HG02571 (cell line): ENCODE results near the gene CHST2.
"Not testable (repeated sequence)": the region's sequence is repeated elsewhere in the genome, so short reads cannot be mapped to it uniquely, and the experiment has no call there.

Experiments
- ATAC-seq: cut with Tn5 transposase; IDR thresholded peaks from one replicate; pipeline ENCODE4 v1.9.1; 2021; ENCODE audit warnings: mild to moderate bottlenecking, moderate library complexity; ENCODE audit not compliant: unreplicated experiment

CHST2 gene, protein sequence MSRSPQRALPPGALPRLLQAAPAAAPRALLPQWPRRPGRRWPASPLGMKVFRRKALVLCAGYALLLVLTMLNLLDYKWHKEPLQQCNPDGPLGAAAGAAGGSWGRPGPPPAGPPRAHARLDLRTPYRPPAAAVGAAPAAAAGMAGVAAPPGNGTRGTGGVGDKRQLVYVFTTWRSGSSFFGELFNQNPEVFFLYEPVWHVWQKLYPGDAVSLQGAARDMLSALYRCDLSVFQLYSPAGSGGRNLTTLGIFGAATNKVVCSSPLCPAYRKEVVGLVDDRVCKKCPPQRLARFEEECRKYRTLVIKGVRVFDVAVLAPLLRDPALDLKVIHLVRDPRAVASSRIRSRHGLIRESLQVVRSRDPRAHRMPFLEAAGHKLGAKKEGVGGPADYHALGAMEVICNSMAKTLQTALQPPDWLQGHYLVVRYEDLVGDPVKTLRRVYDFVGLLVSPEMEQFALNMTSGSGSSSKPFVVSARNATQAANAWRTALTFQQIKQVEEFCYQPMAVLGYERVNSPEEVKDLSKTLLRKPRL

DNA sequence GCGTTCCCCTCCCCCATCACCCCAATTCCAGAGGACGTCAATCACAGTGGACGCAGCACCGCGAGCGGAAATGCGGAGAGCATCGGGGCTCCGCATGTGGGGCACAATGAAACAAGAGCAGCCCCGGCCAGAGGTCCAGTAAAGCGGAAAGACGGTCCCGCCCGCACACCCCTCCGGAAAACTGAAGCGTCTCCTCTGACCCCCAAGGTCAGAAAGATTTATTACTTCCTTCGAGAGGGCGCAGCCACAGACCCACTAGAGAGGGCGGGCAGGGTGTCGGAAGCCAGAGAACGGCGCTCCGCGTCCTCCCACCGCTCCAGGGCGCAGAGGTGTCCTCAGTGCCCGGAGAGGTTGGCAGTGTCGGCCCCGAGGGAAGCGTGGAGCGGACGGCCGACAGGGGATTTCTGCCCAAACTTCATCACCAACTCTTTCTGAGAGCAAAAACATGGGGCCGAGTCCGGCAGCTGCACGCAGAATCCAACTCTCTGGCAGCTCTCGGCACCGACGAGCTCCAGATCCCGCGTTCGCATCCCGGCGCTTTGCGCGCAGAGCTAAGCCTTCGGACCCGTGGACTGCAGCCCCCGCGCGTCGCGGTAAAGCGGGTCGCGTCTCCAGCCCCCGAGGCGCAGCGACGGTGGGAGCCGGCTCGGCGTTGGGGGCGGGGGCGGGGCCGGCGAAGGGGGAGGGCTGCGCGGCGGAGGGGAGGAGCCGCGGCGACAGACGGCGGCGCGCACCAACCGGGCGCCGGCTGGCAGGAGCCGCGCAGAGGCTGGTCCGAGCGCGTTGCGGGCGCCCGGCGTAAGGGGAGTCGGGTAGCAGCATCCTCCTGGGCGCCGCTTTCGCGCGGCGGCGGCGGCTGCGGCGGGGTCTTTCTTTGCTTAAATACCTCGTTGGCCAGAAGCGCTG, at the start of gene CHST2:
Gene CHST2, plus strand, starts transcription at position 763 of the 906 bp plus-strand sequence. CDS start 1,046 bp downstream, outside the sequence.
- ATAC-seq, result peak; percentile 70

DNA sequence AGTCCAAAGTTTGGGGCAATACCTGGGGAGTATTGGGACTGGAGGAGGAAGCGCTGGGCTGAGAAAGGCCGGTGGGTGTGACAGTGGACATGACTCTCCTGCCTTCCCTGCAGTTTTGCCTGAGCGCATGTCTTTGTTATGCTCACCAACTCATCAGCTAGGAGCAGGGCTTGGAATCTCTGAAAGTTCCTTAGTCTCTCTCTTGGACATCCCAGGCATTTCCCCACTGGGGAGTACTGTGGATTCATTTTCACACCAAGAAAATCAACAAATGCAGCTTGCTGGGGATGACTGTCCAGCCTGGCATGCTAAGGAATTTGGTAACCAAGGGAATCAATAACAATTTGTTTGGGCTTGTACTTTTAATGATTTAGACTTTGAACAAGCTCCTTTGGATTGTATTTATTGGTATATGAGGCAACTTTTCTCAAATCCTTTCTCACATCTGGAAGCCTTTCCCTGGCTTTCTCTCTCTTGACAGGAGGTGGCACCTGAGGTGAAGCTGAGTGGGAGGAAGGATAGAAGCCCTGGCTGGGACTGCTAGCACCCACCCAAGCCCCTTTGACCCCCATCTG, 48.5 kb upstream of the CHST2 start:
- ATAC-seq, result no peak

DNA sequence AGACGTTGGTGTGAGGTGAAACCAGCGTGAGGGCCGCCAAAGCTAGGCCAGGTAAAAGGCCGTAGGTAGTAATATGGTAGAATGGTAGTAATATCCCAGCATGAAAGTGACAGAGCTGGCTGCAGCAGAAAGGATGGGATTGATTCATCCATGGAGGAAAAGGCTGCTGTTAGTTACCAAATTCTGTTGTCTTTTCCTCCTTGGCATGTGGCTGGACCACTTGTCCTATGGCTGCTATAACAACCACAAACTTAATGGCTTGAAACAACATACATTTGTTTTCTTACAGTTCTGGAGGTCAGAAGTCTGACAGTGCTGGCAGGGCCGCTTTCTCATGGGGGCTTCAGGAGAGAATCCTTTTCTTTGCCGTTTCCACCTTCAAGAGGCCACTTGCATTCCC, 47.8 kb upstream of the CHST2 start:
- ATAC-seq, result no peak

DNA sequence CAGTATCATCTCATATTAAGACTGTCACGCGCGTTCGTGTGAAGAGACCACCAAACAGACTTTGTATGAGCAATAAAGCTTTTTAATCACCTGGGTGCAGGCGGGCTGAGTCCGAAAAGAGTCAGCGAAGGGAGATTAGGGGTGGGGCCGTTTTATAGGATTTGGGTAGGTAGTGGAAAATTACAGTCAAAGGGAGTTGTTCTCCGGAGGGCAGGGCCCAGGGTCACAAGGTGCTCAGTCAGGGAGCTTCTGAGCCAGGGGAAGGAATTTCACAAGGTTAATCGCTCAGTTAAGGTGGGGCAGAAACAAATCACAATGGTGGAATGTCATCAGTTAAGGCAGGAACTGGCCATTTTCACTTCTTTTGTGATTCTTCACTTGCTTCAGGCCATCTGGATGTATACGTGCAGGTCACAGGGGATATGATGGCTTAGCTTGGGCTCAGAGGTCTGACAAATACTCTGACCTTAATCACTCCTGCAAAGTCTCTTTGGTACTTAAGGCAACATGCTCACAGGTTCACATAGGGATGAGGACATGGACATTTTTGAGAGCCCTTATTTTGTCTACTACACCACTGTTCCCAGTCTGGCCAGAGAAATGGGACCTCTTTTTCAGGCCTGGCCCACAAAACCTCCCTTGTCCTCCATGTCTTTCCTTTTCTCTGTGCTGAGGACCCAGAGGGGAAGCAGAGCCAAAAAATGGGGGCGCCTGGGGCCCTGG, 47.1 kb upstream of the CHST2 start:
- ATAC-seq, result not testable (repeated sequence)

DNA sequence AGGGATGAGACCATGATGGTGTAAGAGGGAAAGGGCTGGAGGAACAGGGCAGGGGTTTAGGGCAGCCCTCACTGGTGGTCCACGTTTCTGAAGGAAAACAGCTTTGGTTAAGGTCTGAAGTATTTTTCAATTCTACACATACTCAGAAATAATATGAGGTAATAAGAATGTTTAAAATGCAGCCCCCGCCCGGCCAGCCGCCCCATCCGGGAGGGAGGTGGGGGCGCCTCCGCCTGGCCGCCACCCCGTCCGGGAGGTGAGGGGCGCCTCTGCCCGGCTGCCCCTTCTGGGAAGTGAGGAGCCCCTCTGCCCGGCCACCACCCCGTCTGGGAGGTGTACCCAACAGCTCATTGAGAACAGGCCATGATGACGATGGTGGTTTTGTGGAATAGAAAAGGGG, 46.0 kb upstream of the CHST2 start:
- ATAC-seq, result not testable (repeated sequence)

DNA sequence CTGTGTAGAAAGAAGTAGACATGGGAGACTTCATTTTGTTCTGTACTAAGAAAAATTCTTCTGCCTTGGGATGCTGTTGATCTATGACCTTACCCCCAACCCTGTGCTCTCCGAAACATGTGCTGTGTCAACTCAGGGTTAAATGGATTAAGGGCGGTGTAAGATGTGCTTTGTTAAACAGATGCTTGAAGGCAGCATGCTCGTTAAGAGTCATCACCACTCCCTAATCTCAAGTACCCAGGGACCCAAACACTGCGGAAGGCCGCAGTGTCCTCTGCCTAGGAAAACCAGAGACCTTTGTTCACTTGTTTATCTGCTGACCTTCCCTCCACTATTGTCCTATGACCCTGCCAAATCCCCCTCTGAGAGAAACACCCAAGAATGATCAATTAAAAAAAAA, 45.6 kb upstream of the CHST2 start:
- not testable (repeated sequence) for ATAC-seq

DNA sequence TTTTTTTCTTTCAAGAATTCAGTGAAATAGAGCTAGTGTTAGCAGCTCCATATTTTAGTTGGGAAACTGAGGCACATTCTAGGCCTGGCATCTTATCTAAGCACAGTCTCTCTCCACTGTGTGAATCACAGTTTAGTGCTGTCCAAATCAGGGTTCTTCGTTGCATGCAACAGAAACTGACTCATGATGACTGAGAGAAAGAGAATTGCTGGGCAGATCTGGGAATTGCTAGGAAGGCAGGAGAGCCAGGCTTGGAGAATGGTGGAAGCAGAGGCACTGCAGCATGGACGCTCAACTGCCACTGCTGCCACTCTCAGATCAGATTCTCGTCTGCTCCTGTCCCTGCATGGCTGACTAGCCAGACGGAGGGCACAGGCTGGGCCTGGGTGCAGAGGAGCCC, 40.7 kb upstream of the CHST2 start:
- ATAC-seq, result no peak

DNA sequence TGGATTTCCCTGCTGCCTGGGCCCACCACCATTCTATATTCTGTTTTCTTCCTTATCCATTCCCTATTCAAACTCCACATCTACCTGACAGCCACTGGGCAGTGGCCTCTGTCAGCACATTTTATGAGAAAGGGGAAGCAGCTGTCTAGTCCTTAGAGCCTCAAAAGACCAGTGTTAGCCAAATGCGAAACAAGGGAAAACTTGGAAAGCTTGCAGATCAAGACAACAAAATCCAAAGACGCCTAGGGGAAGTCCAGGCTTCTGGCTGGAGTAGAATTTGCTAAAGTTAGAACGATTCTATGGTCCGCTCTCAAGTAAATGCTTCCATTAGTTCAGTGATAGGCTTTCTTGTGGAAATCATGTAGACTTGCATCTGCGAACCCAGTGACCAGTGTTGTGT, 39.4 kb upstream of the CHST2 start:
- ATAC-seq, result no peak

DNA sequence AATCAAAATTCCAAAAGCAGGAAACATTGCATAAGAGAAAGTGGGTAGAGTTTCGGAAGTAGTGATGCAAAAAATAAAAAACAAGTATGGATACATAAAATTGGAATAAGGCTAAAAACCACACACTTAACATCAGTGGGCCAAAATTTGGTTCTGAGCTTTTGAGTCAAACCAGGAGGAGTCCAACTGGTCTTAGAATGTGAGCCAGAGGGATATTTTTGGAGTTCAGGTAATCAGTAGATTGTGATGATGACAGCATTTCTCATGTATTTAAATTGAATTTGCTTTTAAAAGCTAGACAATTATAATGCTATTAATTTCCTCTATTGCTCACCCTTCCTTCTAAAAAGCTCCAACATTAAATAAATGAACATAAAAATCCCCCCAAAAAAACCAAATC, 38.2 kb upstream of the CHST2 start:
- no peak for ATAC-seq

DNA sequence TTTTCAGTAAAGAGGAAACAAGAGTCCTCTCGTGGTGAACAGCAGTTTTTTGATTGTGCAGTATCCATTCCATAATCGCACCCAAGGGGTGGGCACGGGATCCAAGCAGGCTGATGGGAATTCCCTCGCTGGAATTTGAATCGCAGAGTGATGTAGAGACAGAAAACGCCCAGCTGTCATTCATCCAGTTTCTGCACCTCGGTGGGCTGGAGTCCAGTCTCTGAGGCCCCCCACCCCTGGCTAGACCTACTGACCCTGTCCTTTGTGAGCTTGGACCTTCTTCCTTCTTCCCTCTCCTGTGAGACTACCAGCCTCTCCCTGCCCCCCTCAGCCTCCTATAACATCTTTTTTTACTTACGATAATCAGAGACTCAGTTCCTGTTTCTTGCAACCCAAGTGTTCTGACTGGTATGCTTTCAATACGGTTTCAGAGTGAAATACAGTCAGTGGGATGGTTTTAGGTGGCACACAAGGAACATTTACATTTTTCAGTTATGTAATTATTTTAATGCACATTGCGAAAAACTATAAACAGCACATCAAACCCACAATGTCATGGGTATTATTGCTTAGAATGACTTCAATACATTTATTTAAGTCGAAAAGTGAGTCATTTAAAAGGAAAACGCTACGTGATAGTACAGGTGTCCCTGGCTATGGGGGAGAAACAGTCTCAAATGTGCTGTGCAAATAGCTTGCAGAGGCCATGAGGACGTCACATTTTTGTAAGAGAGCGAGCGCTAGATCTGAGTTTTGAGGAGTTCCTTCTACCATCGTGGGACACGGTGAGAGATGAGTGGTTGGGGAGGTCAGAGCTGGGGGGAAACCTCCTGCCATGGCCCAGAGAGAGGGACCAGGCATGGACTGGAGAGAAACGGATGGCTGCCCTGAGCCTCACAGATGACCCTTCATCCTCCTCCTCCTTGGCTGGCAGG, 37.5 kb upstream of the CHST2 start:
- peak; percentile 85 for ATAC-seq

DNA sequence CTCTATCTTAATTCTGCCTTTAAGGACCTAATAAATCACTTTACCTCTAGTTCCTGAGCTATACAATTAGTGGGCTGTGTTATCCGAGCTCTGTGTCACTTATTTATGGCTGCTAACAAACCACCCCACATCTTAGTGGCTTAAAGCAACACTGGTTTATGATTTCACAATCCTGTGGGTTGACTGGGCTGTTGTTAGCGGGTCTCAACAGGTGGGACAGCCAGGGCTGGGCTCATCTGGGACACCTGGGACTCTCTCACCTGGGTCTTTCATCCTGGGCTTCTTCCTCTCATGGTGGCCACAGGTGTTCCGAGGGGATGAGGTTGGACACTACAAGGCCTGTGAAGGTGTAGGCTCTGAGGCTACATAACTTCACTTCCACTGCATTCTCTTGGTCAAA, 35.8 kb upstream of the CHST2 start:
- ATAC-seq, result no peak

DNA sequence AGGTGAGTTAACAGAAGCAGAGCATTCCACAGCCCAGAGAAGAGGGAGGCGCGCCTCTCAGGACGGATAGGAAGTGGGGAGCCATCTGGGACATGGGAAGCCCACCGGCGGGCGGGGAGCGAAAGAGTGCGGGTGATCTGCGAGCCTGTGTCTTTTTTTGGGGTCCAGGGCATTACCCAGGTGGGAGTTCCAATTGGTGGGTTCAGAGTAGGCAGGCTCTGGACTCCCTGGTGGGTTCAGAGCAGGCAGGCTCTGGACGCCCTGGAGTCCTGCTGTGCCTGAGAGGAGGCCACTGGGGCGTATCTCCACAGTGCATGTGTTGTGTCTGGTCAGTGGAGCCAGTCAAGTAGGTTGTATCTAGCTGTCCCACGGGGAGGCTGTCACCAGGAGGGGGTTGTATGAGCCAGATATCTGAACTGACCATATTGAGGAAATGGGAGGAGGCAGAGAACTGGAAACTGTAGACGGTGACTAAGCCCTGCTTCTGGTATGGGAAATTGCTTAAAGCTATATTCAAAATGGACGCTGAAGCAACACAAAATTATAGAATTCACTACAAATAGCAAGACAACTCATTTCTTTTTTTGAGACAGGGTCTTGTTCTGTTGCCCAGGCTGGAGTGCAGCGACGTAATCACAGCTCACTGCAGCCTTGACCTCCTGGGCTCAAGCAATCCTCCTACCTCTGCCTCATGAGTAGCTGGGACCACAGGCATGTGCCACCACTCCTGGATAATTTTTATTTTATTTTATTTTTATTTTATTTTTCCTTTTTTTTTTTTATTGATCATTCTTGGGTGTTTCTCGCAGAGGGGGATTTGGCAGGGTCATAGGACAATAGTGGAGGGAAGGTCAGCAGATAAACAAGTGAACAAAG, 34.5 kb upstream of the CHST2 start:
- ATAC-seq, result no peak

DNA sequence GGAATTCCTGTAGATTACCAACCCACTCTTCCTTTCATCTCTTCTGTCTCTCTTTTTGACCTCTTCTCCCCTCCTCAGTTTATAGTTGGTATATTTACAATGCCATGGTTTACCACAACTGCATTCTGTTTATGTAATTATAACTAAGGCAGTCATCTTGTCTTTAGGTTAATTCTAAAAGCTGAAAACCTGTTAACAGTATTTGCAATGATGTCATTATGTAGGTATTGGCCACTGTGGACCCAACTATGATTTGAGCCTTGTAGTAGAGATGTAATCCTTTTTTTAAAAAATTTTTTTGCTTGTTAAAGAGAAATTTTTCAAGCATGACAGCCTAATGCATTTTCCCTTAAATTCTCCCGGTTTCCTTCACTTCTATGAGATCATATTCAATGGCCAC, 30.7 kb upstream of the CHST2 start:
- ATAC-seq, result no peak

DNA sequence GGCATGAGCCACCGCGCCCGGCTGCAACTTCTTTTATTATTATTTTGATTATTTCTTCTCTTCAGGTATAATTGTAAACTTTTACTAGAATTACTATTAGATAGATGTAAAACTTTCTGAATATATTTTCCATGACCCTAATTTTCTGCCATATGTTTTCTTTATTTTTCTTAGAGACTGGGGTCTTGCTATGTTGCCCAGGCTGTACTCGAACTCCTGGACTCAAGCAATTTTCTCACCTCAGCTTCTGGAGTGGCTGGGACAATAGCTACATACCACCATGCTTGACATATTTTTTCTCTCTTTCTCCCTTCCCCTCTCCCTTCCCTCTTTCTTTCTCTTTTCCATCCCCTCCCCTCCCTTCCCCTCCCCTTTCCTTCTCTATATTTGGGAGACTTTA, 29.6 kb upstream of the CHST2 start:
- ATAC-seq, result no peak

DNA sequence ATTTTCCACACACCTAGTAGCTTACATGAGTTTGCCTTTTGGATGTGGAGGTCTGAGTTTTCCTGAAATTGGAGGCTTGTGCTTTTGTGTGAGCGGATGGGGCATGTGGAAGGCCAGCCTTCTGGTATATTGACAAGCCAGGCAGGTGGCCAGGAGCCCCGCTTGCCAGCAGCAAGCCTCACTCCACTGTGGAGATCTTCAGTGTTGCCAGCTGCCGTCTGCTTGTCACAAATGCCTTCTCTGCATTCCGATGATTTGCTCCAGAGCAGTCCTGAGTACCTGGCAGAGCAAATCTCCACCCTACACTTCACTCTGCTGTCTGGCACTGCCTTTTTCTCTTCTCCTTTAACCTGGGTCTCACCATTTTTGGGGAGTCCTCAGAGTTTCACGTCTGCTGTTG, 29.1 kb upstream of the CHST2 start:
- ATAC-seq, result no peak

DNA sequence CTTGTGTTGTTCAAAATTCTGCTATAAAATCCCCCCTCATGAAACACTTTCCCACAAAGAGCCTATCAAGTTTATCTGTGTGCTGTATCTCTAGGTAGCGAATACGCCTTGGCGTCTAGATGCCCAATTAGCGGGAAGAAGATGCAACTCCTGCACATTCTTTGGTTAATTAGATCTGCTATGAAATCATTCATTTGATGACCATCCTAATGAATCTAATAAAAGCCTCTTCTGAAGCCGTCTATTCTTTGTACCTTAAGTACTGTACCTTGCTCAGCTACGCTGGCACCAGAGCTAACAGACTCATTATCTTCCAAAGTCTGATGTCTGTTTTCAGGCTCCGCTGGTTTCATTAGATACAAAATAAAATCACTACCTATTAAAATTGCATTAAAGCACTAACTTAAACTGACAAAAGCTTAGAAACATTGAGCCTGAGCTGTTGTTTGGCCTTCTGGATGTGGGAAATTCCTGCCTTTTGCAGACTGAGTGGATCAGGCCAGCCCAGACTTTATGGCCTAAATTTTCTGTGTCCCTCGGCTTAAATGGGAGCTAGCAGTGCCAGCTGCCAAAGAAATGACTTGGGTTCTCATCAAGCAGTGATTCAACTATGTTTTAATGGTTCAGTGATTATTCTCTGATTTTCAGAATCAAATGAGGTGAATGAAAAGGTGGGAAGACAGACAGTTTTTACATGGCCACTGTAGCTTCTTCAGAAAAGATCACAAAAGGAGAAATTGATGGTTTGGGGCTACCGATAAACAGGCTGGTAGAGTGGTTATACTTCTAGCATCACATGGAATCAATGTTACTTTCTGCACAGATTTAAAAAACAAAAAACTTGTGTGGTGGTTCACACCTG, 28.4 kb upstream of the CHST2 start:
- no peak for ATAC-seq

DNA sequence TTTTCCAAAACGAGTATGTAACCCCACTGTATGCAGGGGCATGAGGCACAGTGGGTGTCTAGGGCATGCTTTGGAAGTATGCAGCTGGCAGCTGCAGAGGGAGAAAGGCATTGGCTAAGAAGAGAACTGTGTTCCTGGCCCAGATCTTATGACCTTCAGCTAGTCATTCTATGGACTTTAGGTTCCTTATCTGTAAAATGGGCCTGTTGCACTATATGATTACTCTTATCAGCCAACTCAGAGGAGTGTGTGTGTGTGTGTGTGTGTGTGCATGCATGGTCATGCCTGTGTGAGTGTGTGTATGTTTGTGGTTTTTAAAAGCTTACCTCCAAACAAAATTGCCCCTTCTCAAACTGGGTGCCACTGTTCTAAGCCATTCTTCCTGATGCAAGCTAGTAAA, 27.4 kb upstream of the CHST2 start:
- no peak for ATAC-seq

DNA sequence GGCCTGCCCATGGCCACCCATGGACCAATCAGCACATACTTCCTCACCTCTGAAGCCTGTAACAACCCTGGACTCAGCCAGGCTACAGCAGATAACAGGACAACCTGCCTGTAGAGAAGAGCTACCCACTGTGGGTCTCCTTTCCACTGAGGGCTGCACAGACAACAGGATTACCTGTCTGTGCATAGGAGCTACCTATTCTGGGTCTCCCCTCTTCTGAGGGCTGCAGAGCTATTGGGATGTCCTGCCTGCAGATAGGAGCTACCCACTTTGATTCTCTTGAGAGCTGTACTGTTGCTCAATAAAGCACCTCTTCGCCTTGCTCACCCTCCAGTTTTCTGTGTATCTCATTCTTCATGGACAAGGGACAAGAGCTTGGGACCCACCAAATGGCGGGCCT, 23.8 kb upstream of the CHST2 start:
- no peak for ATAC-seq
